Endothelial cell of umbilical vein (primary cell): ENCODE measurements around the gene TRPM3. TPM values are rescaled to one million over a fixed set of nuclear protein-coding genes. Genes with fewer than 3 reads are reported as not detected.

ENCODE experiments used
- BruUV-seq: library from RNA; stranded (reverse); fragments of 400-500 nt; replicated peaks from 2 replicates; lab custom pipeline; 2021; lab: Mats Ljungman, UMichigan
- CTCF ChIA-PET: fragments of 300-600, 350-600 bp; sonication (Branson Sonifier 250); formaldehyde crosslinking; loops from one replicate; lab custom pipeline; 2021; ENCODE audit warnings: antibody characterized with exemption, inconsistent platforms; lab: Charles Lee
- POLR2A ChIA-PET: fragments of 300-600, 350-600 bp; sonication (Branson Sonifier 250); formaldehyde crosslinking; loops from one replicate; lab custom pipeline; 2021; ENCODE audit warnings: antibody characterized with exemption, inconsistent platforms; lab: Charles Lee
- DNase-seq: peaks from one replicate; pipeline ENCODE4 v3.0.0-alpha.2; 2011; ENCODE audit warnings: low read depth, low spot score
- FAIRE-seq: peaks from 2 replicates; lab custom pipeline; 2011; peaks lifted over from hg19 to GRCh38; lab: Jason Lieb, UNC
- H2AFZ ChIP-seq: 2 replicates; pipeline ENCODE4 v1.6.0; 2012; ENCODE audit warnings: low read depth, low read length, control low read depth, inconsistent platforms
- H3K27ac ChIP-seq: 2 replicates; pipeline ENCODE4 v1.5.1; 2011; ENCODE audit warnings: low read depth, mild to moderate bottlenecking, control low read depth, low read length, moderate library complexity; ENCODE audit not compliant: insufficient read depth
- H3K27me3 ChIP-seq, 2 experiments: 2 replicates each; pipeline versions ENCODE4 v1.6.0 to v1.6.1; 2011; ENCODE audit warnings: low read length in 2 of 2, mixed read lengths in 1 of 2; ENCODE audit not compliant: control insufficient read depth in 2 of 2, insufficient read depth in 2 of 2
- H3K36me3 ChIP-seq, 2 experiments: 2 replicates in 1 of 2; 3 replicates in 1 of 2; pipeline ENCODE4 v1.5.1; 2011; ENCODE audit warnings: low read length in 2 of 2, mild to moderate bottlenecking in 1 of 2, moderate library complexity in 1 of 2; ENCODE audit not compliant: control insufficient read depth in 2 of 2, insufficient read depth in 2 of 2; ENCODE audit errors: extremely low read depth in 1 of 2
- H3K4me1 ChIP-seq: 3 replicates; pipeline ENCODE4 v1.5.1; 2011; ENCODE audit warnings: mild to moderate bottlenecking, low read length; ENCODE audit not compliant: control insufficient read depth, insufficient read depth; ENCODE audit errors: extremely low read depth
- H3K4me2 ChIP-seq: 2 replicates; pipeline ENCODE4 v1.6.1; 2011; ENCODE audit warnings: low read length, control low read depth, mixed read lengths; ENCODE audit not compliant: insufficient read depth
- H3K4me3 ChIP-seq, 3 experiments: fragments of 200-600 bp in 1 of 3; sonication (generic), shearing (Covaris generic) in 1 of 3; replicated peaks in 1 of 3; 2 replicates each; pipeline ENCODE4 v1.5.1; 2011 to 2016; ENCODE audit warnings: control low read depth in 3 of 3, low read length in 3 of 3, mild to moderate bottlenecking in 2 of 3, inconsistent platforms in 1 of 3, low read depth in 1 of 3, moderate library complexity in 1 of 3; ENCODE audit not compliant: insufficient read depth in 1 of 3
- H3K79me2 ChIP-seq: 2 replicates; pipeline ENCODE4 v1.6.0; 2012; ENCODE audit warnings: low read length, inconsistent platforms; ENCODE audit not compliant: control insufficient read depth, insufficient read depth
- H3K9ac ChIP-seq: replicated peaks from 2 replicates; pipeline ENCODE3; 2011; ENCODE audit warnings: low read length, control low read depth; ENCODE audit not compliant: insufficient read depth; ENCODE audit errors: extremely low read depth
- H3K9me1 ChIP-seq: replicated peaks from 3 replicates; pipeline ENCODE4 v1.6.0; 2011; ENCODE audit warnings: mild to moderate bottlenecking, low read length; ENCODE audit not compliant: control insufficient read depth, insufficient read depth; ENCODE audit errors: extremely low read depth
- H3K9me3 ChIP-seq: replicated peaks from 2 replicates; pipeline ENCODE4 v1.5.1; 2012; ENCODE audit warnings: low read length, inconsistent platforms; ENCODE audit not compliant: control insufficient read depth, insufficient read depth
- H4K20me1 ChIP-seq: replicated peaks from 2 replicates; pipeline ENCODE3; 2011; ENCODE audit warnings: mild to moderate bottlenecking, low read length; ENCODE audit not compliant: control insufficient read depth, insufficient read depth; ENCODE audit errors: extremely low read depth
- CTCF ChIP-seq, 2 donors: IDR thresholded peaks; 1 replicate in 1 of 2; 2 replicates in 1 of 2; pipeline ENCODE4 v1.5.1; 2011; ENCODE audit warnings: low read length in 2 of 2, mild to moderate bottlenecking in 2 of 2, moderate library complexity in 2 of 2, control low read depth in 1 of 2, inconsistent platforms in 1 of 2, low read depth in 1 of 2; ENCODE audit not compliant: insufficient read depth in 1 of 2; ENCODE audit errors: extremely low read depth in 1 of 2
- EZH2 ChIP-seq: IDR thresholded peaks from 2 replicates; pipeline ENCODE4 v1.6.1; 2012; ENCODE audit warnings: borderline replicate concordance, low read depth, mild to moderate bottlenecking, moderate library complexity, low read length, inconsistent platforms; ENCODE audit not compliant: severe bottlenecking
- FOS ChIP-seq: IDR thresholded peaks from 2 replicates; pipeline ENCODE4 v1.6.1; 2011; ENCODE audit warnings: mild to moderate bottlenecking, low read length, moderate library complexity, borderline replicate concordance; ENCODE audit not compliant: insufficient read depth
- GATA2 ChIP-seq: IDR thresholded peaks from 2 replicates; pipeline ENCODE4 v1.7.0; 2011; ENCODE audit warnings: low read depth, mild to moderate bottlenecking, moderate library complexity, mixed read lengths, low read length; ENCODE audit not compliant: insufficient read length, insufficient read depth
- JUN ChIP-seq: IDR thresholded peaks from 2 replicates; pipeline ENCODE4 v1.6.1; 2011; ENCODE audit warnings: borderline replicate concordance, low read depth; ENCODE audit not compliant: insufficient read length, insufficient read depth
- MAX ChIP-seq: IDR thresholded peaks from 2 replicates; pipeline ENCODE4 v1.6.1; 2011; ENCODE audit not compliant: insufficient read depth, insufficient read length
- MYC ChIP-seq: IDR thresholded peaks from one replicate; pipeline ENCODE4 v1.6.1; 2011; ENCODE audit warnings: mild to moderate bottlenecking, low read depth, low read length
- POLR2A ChIP-seq: IDR thresholded peaks from 2 replicates; pipeline ENCODE4 v1.6.1; 2012; ENCODE audit warnings: low read depth, mild to moderate bottlenecking, control low read depth, low read length
- POLR2AphosphoS5 ChIP-seq: IDR thresholded peaks from 2 replicates; pipeline ENCODE4 v1.6.1; 2012; ENCODE audit warnings: low read depth, mild to moderate bottlenecking, control low read depth, low read length, moderate library complexity; ENCODE audit not compliant: insufficient read depth
- dilution Hi-C: fragments of 300-500 bp; cut with MboI; formaldehyde crosslinking; loops from one replicate; pipeline ENCODE4 v1.15.0; 2019; ENCODE audit warnings: low sequenced_read_pairs; ENCODE audit not compliant: extremely low pct_ligation_motif_present
- intact Hi-C: fragments of 100-400 bp; cut with micrococcal nuclease; formaldehyde crosslinking; loops from one replicate; pipeline ENCODE4 v1.10.0; 2022
- polyA plus RNA-seq, 4 experiments: library from polyadenylated mRNA; depleted of rRNA in 3 of 4; stranded (reverse) in 3 of 4; unstranded in 1 of 4; fragments of >200 nt; gene quantifications; 2 replicates each; pipeline versions ENCODE4 v1.2.1 to v1.2.3, GENCODE V29; 2011 to 2012; ENCODE audit warnings: missing spikeins in 1 of 4
- total RNA-seq: library from RNA; stranded (reverse); gene quantifications from 2 replicates; pipeline ENCODE4 v1.2.3, GENCODE V29; 2021

Gene TRPM3
- total and polyA plus RNA-seq, 2 donors (not counting 3 experiments of a cell fraction or from before 2014, with no cell fraction given) = 0.17 to 0.33 TPM

- no peaks in the 10 kb centered on the region for H3K9me3 ChIP-seq
- H3K36me3 ChIP-seq = no peaks in the 10 kb centered on the region
- no peak for TF ChIP-seq FOS
- no peak for TF ChIP-seq CTCF (IDR thresholded peaks at IDR 0.05; ENCODE audit: extremely low read depth in 1 of 2, insufficient read depth in 1 of 2, low read depth in 1 of 2, low read length in 2 of 2)
- TF ChIP-seq POLR2AphosphoS5 = no peak
- no peak for TF ChIP-seq GATA2
- no peak for TF ChIP-seq MAX
- no peak for TF ChIP-seq POLR2A
- TF ChIP-seq MYC = no peak
- no peak for TF ChIP-seq JUN
- no peak for TF ChIP-seq EZH2
- CTCF ChIA-PET = interaction anchor here (2.0 kb wide), 1 partner anchor 11 kb away, joined by 7 read pairs; no protein-coding TSS in a partner anchor
- no peak overlapping the region for H3K9ac ChIP-seq
- H2AFZ ChIP-seq = no peak overlapping the region
- H3K27me3 ChIP-seq = no peaks in the 10 kb centered on the region
- BruUV-seq = no TSS peak
- dilution Hi-C loops = no loop called here
- H3K4me2 ChIP-seq = no peak overlapping the region
- DNase-seq (no peak), FAIRE-seq (no peak)
- H3K4me3 ChIP-seq = no peak overlapping the region
- intact Hi-C loops = no loop called here
- H3K27ac ChIP-seq = no peak overlapping the region
- H4K20me1 ChIP-seq = no peaks in the 10 kb centered on the region
- POLR2A ChIA-PET = interaction anchor here (0.6 kb wide), 1 partner anchor 77 kb away, joined by 6 read pairs; no protein-coding TSS in a partner anchor
- H3K79me2 ChIP-seq = no peaks in the 10 kb centered on the region
- no peaks in the 10 kb centered on the region for H3K9me1 ChIP-seq
- H3K4me1 ChIP-seq = peaks cover 8% of the 10 kb centered on the region
Measured at GRCh38 chr9:70496244-70496643, 625.2 kb downstream of the TRPM3 start.
